ENCODE measurements around the gene KIF2C. TPM values are rescaled to one million over a fixed set of nuclear protein-coding genes. Genes with fewer than 3 reads are reported as not detected.
"Not testable (repeated sequence)": the region's sequence is repeated elsewhere in the genome, so short reads cannot be mapped to it uniquely, and the experiment has no call there.

Gene KIF2C
- total RNA-seq, 3 donors from 2014 or later = 0.73 to 2.6 (median 0.98) TPM

DNA sequence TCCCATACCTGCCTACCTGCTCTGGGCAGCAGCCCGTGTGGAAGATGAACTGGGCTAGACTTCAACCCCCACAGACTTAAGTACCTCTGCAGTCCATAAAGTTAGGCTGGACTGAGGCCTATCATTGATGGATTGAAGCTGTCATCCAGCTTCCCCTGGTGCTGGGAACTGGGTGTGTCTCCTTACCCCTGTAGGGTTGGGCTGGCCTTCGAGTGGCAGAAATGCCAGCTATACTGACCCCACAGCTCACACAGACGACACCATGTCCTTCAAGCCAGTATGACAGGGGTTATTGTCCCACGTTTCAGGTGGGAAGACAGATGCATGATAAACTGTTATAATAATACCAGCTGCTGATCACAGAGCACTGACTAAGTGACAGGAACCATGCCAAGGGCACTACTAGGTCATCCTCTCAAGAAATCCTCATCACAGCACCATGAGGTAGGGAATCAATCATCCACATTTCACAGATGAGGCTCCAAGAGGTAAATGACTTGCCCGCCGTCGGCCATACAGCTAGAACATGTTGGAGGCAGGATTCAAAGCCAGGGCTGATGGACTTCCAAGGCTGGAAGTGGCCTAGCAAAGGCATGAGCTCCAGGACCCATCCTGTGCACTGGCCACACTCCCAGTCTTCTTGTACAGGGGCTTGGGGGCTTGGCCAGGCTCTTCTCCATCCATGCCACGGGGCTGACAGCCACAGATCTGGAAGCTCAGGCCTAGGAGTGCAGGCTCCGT, 48.7 kb downstream of the KIF2C start, which contains the start of gene BEST4:
BEST4 (minus strand) TSS at position 51 of the 741 bp plus-strand sequence. CDS start 465 bp downstream, outside the sequence.
- intact Hi-C loops (cut with DNase I; ENCODE audit: low total_unique reads) = no loop called here

DNA sequence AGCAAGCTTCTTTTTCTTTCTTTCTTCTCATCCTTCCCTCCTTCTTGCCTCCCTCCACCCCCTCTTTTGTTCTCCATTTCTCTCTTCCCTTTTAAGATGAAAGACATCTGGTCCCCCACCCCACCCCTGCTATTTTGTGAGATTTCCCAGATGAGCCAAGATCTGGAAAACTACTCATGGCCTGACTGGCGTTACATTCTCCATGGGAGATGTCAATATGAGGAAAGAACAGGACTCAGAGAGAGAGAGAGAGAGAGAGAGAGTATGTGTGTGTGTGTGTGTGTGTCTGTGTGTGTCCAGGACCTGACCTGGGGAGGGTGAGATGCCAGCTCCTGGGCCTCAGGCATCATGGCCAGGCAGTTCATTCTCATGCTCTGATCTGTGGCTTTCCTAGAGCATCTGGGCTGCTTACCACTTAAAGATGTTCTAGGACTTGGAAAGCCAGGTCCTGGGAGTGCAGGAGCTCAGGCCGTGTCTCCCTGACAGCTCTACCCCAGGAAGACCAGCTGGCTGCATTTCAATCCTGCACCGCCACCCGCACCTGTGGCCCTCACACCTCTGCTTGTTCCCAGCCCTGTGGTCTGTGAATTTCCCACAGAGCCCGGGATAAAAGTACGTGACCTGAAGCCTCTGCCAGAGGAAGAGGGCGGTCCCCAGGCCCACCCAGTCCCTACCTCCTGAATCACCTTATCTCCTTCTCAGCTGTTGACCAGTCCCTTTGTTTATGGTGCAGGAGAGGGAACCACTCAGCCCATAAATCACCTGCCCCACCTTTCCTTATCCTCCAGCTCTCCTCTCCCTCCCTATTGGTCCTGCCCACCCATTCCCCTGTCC, 51.5 kb downstream of the KIF2C start:
- Histone ChIP-seq H3K9me3 (no peaks in the 10 kb centered on the region), H3K27ac (no peak overlapping the region), H3K27me3 (no peaks in the 10 kb centered on the region), H3K4me3 (no peak overlapping the region), H3K4me1 (no peaks in the 10 kb centered on the region), H3K36me3 (no peaks in the 10 kb centered on the region)
- TF ChIP-seq POLR2AphosphoS5 (IDR thresholded peaks at IDR 0.05) = no peak
- TF ChIP-seq, protein P1, sequence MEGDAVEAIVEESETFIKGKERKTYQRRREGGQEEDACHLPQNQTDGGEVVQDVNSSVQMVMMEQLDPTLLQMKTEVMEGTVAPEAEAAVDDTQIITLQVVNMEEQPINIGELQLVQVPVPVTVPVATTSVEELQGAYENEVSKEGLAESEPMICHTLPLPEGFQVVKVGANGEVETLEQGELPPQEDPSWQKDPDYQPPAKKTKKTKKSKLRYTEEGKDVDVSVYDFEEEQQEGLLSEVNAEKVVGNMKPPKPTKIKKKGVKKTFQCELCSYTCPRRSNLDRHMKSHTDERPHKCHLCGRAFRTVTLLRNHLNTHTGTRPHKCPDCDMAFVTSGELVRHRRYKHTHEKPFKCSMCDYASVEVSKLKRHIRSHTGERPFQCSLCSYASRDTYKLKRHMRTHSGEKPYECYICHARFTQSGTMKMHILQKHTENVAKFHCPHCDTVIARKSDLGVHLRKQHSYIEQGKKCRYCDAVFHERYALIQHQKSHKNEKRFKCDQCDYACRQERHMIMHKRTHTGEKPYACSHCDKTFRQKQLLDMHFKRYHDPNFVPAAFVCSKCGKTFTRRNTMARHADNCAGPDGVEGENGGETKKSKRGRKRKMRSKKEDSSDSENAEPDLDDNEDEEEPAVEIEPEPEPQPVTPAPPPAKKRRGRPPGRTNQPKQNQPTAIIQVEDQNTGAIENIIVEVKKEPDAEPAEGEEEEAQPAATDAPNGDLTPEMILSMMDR (IDR thresholded peaks at IDR 0.05) = no peak
- TF ChIP-seq POLR2A (IDR thresholded peaks at IDR 0.05) = no peak
- no peak for DNase-seq (ENCODE audit: low spot score in 2 of 2)
- intact Hi-C loops (cut with DNase I; ENCODE audit: low total_unique reads) = no loop called here

More for the DNA sequence above, 48.7 kb downstream of the KIF2C start, which contains the start of gene BEST4:
- Histone ChIP-seq H3K9me3 (no peaks in the 10 kb centered on the region), H3K4me3 (no peak within 1 kb of the TSS), H3K27ac (no peak within 1 kb of the TSS), H3K36me3 (no peaks in the 10 kb centered on the region), H3K4me1 (peaks cover 0 to 12% of the 10 kb centered on the region in 2 donors), H3K27me3 (no peaks in the 10 kb centered on the region)
- no peak for DNase-seq (ENCODE audit: low spot score in 2 of 2)
- TF ChIP-seq, protein P1 (IDR thresholded peaks at IDR 0.05) = no peak
- no peak for TF ChIP-seq POLR2A (IDR thresholded peaks at IDR 0.05)

DNA sequence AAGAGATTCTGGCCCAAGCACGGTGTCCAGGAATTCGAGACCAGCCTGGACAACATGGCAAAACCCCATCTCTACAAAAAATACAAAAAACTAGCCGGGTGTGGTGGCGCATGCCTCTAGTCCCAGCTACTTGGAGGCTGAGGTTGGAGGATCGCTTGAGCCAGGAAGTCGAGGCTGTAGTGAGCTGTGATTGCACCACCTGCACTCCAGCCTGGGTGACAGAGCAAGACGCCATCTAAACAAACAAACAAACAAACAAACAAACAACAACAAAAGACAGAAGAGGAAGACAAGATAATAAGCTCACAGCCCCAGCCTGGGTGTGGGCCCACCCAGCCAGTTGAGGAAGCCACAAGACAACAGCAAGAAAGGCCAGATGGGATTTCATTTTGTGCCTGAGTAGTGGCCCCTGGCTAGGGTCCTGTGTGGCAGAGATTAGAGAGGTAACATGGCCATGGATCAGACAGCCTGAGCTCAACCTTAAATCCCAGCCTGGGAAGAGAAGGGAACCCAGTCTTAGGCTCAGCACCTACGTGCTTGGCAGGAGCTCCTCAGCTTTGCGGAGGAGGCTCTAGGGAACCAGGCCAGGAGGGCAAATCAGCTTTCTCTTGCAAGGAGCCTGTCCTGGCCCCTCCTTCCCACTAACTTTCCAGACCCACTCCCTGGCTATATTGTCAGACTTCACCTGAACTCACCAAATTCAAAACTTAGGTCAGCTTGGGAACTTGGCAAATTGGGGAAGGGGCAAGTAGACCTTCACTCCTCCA, 53.3 kb downstream of the KIF2C start:
- no peaks in the 10 kb centered on the region for H3K36me3 ChIP-seq
- H3K4me3 ChIP-seq = no peak overlapping the region
- H3K9me3 ChIP-seq = no peaks in the 10 kb centered on the region
- peak overlapping the region in 1 of 2 donors; percentile 44 for H3K27ac ChIP-seq
- no peaks in the 10 kb centered on the region for H3K27me3 ChIP-seq
- intact Hi-C loops (cut with DNase I; ENCODE audit: low total_unique reads) = no loop called here
- DNase-seq (ENCODE audit: low spot score in 2 of 2) = no peak
- TF ChIP-seq POLR2A (IDR thresholded peaks at IDR 0.05) (no peak), POLR2AphosphoS5 (IDR thresholded peaks at IDR 0.05) (no peak)
- TF ChIP-seq, protein P1 (IDR thresholded peaks at IDR 0.05) = no peak
- no peaks in the 10 kb centered on the region for H3K4me1 ChIP-seq

DNA sequence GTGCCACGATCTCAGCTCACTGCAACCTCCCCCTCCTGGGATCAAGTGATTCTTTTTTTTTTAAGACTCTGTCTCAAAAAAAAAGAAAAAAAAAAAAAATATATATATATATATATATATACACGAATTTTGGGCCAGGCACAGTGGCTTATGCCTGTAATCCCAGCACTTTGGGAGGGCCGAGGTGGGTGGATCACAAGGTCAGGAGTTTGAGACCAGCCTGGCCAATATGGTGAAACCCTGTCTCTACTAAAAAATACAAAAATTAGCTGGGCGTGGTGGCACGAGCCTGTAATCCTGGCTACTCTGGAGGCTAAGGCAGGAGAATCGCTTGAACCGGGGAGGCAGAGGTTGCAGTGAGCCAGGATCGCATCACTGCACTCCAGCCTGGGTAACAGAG, 58.2 kb downstream of the KIF2C start:
- intact Hi-C loops (cut with DNase I; ENCODE audit: low total_unique reads); H3K36me3 ChIP-seq; H3K4me3 ChIP-seq; H3K9me3 ChIP-seq; H3K4me1 ChIP-seq; H3K27me3 ChIP-seq: not testable (repeated sequence)
- H3K27ac ChIP-seq = peak overlapping the region in 1 of 2 donors; percentile 40
- DNase-seq (ENCODE audit: low spot score in 2 of 2) = peak in 1 of 2 donors; percentile 24
